NCI-H1694 (cell line): ENCODE data around the gene DRGX.

Source experiments
- DNase-seq: peaks from one replicate; lab custom pipeline; 2025; lab: John Stamatoyannopoulos, UW

DRGX gene

GRCh38 chr10:49318755-49319154 is 77.1 kb downstream of the DRGX start:
- no peak for DNase-seq

GRCh38 chr10:49318028-49318427 is 77.9 kb downstream of the DRGX start:
- no peak for DNase-seq

GRCh38 chr10:49314806-49315205 is 81.1 kb downstream of the DRGX start:
- no peak for DNase-seq
